Mononuclear cell (primary cell): Measurements from ENCODE around the gene ATIC. TPM values are rescaled to one million over a fixed set of nuclear protein-coding genes. Genes with fewer than 3 reads are reported as not detected.
"Not testable (repeated sequence)": the region's sequence is repeated elsewhere in the genome, so short reads cannot be mapped to it uniquely, and the experiment has no call there.

Experiments
- H3K27me3 ChIP-seq: 2 replicates; pipeline ENCODE4 v1.6.0; 2011; ENCODE audit warnings: low read length, control low read depth; ENCODE audit not compliant: insufficient read depth
- H3K4me1 ChIP-seq: 2 replicates; pipeline ENCODE4 v1.5.1; 2011; ENCODE audit warnings: mild to moderate bottlenecking, low read length, control low read depth; ENCODE audit not compliant: insufficient read depth
- H3K4me3 ChIP-seq: 2 replicates; pipeline ENCODE4 v1.5.1; 2011; ENCODE audit warnings: mild to moderate bottlenecking, low read length, moderate library complexity
- H3K9me3 ChIP-seq: 2 replicates; pipeline ENCODE4 v1.5.1; 2011; ENCODE audit warnings: low read depth, mild to moderate bottlenecking, control low read depth, low read length
- total RNA-seq: library from RNA; depleted of rRNA; stranded (reverse); fragments of >200 nt; gene quantifications from one replicate; pipeline ENCODE4 v1.2.3, GENCODE V29; 2012

Gene ATIC
- total RNA-seq, 1 donor: 12.0 TPM

GRCh38 chr2:215290980-215291599 is 20.8 kb upstream of the ATIC start:
- H3K9me3 ChIP-seq: no peaks in the 10 kb centered on the region
- no peak overlapping the region for H3K4me3 ChIP-seq
- no peaks in the 10 kb centered on the region for H3K4me1 ChIP-seq
- no peaks in the 10 kb centered on the region for H3K27me3 ChIP-seq

- H3K27me3 ChIP-seq: no peaks in the 10 kb centered on the region
- no peaks in the 10 kb centered on the region for H3K9me3 ChIP-seq
- H3K4me3 ChIP-seq: no peak overlapping the region
- no peaks in the 10 kb centered on the region for H3K4me1 ChIP-seq
Measured at GRCh38 chr2:215293879-215294278, 18.0 kb upstream of the ATIC start.

- Histone ChIP-seq H3K4me3 (no peak overlapping the region), H3K9me3 (no peaks in the 10 kb centered on the region), H3K27me3 (no peaks in the 10 kb centered on the region), H3K4me1 (no peaks in the 10 kb centered on the region)
Measured at GRCh38 chr2:215299337-215299859, 12.5 kb upstream of the ATIC start.

GRCh38 chr2:215301994-215302393 is 9.9 kb upstream of the ATIC start:
- no peaks in the 10 kb centered on the region for H3K4me1 ChIP-seq
- no peak overlapping the region for H3K4me3 ChIP-seq
- no peaks in the 10 kb centered on the region for H3K9me3 ChIP-seq
- no peaks in the 10 kb centered on the region for H3K27me3 ChIP-seq

GRCh38 chr2:215311259-215311624 is 617 bp upstream of the ATIC start:
- not testable (repeated sequence) for H3K9me3 ChIP-seq, H3K27me3 ChIP-seq
- Histone ChIP-seq H3K4me3 (peak overlapping the region; percentile 67), H3K4me1 (peaks cover 17% of the 10 kb centered on the region)

- Histone ChIP-seq H3K9me3 (no peaks in the 10 kb centered on the region), H3K4me1 (peaks cover 17% of the 10 kb centered on the region), H3K27me3 (no peaks in the 10 kb centered on the region), H3K4me3 (no peak overlapping the region)
Measured at GRCh38 chr2:215313255-215313613, 1.4 kb downstream of the ATIC start.

GRCh38 chr2:215314896-215315295 is 3.0 kb downstream of the ATIC start:
- Histone ChIP-seq H3K9me3 (no peaks in the 10 kb centered on the region), H3K4me1 (peaks cover 17% of the 10 kb centered on the region), H3K27me3 (no peaks in the 10 kb centered on the region), H3K4me3 (no peak overlapping the region)

- H3K4me3 ChIP-seq: no peak overlapping the region
- no peaks in the 10 kb centered on the region for H3K27me3 ChIP-seq
- peaks cover 17% of the 10 kb centered on the region for H3K4me1 ChIP-seq
- H3K9me3 ChIP-seq: no peaks in the 10 kb centered on the region
Measured at GRCh38 chr2:215315301-215315700, 3.4 kb downstream of the ATIC start.

GRCh38 chr2:215316336-215316735 is 4.5 kb downstream of the ATIC start:
- Histone ChIP-seq H3K27me3 (no peaks in the 10 kb centered on the region), H3K9me3 (no peaks in the 10 kb centered on the region), H3K4me3 (no peak overlapping the region), H3K4me1 (peaks cover 14% of the 10 kb centered on the region)

GRCh38 chr2:215319500-215319899 is 7.6 kb downstream of the ATIC start:
- no peaks in the 10 kb centered on the region for H3K4me1 ChIP-seq
- H3K9me3 ChIP-seq: no peaks in the 10 kb centered on the region
- no peaks in the 10 kb centered on the region for H3K27me3 ChIP-seq
- no peak overlapping the region for H3K4me3 ChIP-seq

- H3K9me3 ChIP-seq: no peaks in the 10 kb centered on the region
- no peak overlapping the region for H3K4me3 ChIP-seq
- no peaks in the 10 kb centered on the region for H3K4me1 ChIP-seq
- no peaks in the 10 kb centered on the region for H3K27me3 ChIP-seq
Measured at GRCh38 chr2:215320102-215320501, 8.2 kb downstream of the ATIC start.

- no peak overlapping the region for H3K4me3 ChIP-seq
- no peaks in the 10 kb centered on the region for H3K27me3 ChIP-seq
- no peaks in the 10 kb centered on the region for H3K4me1 ChIP-seq
- no peaks in the 10 kb centered on the region for H3K9me3 ChIP-seq
Measured at GRCh38 chr2:215320679-215321078, 8.8 kb downstream of the ATIC start.

- Histone ChIP-seq H3K4me1 (no peaks in the 10 kb centered on the region), H3K27me3 (no peaks in the 10 kb centered on the region), H3K9me3 (no peaks in the 10 kb centered on the region), H3K4me3 (no peak overlapping the region)
Measured at GRCh38 chr2:215324811-215325210, 13.0 kb downstream of the ATIC start.

- Histone ChIP-seq H3K27me3 (no peaks in the 10 kb centered on the region), H3K9me3 (no peaks in the 10 kb centered on the region), H3K4me1 (no peaks in the 10 kb centered on the region), H3K4me3 (no peak overlapping the region)
Measured at GRCh38 chr2:215328066-215328465, 16.2 kb downstream of the ATIC start.

GRCh38 chr2:215332872-215333595 is 21.2 kb downstream of the ATIC start:
- Histone ChIP-seq H3K27me3 (no peaks in the 10 kb centered on the region), H3K4me3 (no peak overlapping the region), H3K9me3 (no peaks in the 10 kb centered on the region), H3K4me1 (no peaks in the 10 kb centered on the region)
